Inflammatory macrophage treated with lipopolysaccharide for 4 hours (primary cell): ENCODE results near the gene C14orf119.
"Not testable (repeated sequence)": the region's sequence is repeated elsewhere in the genome, so short reads cannot be mapped to it uniquely, and the experiment has no call there.

ENCODE experiments used
- DNase-seq: peaks from one replicate; pipeline ENCODE4 v3.0.0-alpha.2; 2020

The C14orf119 gene

DNA sequence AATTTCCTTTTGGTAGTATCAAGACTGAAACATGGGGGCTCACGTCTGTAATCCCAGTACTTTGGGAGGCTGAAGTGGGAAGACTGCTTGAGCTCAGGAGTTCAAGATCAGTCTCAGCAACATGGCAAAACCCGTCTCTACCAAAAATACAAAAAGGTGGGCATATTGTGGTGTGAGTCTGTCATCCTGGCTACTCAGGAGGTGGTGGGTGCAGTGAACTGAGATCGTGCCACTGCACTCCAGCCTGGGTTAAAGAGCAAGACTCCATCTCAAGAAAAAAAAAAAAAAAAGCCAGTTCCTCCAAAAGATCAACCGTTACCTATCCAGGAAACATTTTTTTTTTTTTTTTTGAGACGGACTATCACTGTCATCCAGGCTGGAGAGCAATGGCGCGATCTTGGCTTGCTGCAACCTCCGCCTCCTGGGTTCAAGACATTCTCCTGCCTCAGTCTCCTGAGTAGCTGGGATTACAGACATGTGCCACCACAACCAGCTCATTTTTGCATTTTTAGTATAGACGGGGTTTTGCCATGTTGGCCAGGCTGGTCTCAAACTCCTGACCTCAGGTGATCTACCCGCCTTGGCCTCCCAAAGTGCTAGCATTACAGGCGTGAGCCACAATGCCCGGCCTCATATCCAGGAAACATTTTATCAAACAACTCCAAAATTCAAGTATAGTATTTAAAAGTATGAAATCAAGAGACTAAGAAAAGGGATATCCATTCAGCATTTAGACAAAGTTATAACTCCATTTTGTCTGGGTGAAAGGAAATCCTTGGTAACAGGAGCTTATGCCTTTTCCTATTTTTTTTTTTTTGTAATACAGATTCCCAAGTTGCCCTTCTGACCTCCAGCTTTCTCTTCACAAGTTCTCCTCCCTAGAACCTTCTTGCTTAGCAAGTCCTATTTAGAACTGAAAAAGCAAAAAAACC lies 3.7 kb upstream of the C14orf119 start:
- no peak for DNase-seq

- DNase-seq, result no peak
Observed at GRCh38 chr14:23093104-23093503, 2.2 kb upstream of the C14orf119 start.

- DNase-seq, result no peak
Observed at GRCh38 chr14:23093526-23093925, 1.8 kb upstream of the C14orf119 start.

- DNase-seq, result no peak
Observed at GRCh38 chr14:23093991-23094665, 1.2 kb upstream of the C14orf119 start.

DNA sequence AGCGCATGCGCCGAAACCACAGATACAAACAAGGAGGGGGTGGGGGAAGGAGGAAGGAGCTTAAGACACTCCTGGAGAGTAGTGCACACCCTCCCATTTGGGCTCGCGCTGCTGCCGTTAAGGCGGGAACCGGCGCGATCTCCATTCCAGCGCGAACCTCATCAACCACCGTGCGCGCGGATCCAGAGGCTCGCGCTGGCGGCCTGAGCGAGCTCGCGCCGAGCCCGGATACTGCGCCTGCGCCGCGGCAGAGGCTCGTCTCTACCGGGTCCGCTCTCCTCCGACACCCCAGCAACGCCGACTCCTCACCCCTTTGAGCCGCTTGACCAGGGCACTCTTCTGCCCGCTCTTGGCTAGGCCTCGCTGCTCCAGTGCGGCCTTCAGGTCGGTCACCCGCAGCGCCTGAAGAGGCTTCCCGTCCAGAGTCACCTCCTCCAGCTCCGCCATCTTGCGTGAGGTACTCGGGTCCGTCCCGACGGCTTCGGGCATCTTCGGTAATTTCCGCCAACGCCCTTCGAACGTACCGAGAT lies 574 bp upstream of the C14orf119 start, which contains the start of gene ACIN1:
Gene ACIN1 (minus strand): TSS at position 471 of the 530 bp plus-strand sequence. CDS start 24 bp downstream, at position 447.
- peak; percentile 82 for DNase-seq

GRCh38 chr14:23097786-23098185 lies 2.5 kb downstream of the C14orf119 start:
- no peak for DNase-seq

DNA sequence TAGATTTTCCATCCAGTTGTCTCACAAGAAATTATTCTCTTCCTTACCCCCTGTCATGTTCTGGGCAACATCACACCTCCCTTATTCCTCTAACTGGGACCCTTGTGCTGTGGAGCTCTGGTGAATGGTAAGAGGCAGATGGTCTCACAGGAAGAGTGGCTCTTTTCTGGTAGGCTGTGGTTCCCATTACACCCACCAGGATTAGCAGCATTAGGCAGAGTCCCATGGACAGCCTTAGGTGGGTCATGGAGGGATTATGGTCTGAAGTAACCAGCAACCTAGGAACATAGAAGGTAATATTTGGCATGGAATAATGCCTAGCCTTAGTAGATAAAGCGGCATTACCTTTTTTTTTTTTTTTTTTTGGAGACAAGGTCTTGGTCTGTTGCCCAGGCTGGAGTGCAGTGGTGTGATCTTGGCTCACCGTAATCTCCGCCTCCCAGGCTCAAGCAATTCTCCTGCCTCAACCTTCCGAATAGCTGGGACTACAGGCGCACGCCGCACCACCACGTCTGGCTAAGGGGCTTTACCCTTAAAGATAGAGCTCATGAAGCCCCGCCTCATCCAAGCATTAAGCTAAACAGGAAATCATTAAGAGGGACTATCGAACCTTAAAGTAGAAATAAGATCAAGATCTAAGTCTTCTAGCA lies 4.0 kb downstream of the C14orf119 start:
- no peak for DNase-seq

GRCh38 chr14:23101213-23101970 lies 6.1 kb downstream of the C14orf119 start:
- no peak for DNase-seq

DNA sequence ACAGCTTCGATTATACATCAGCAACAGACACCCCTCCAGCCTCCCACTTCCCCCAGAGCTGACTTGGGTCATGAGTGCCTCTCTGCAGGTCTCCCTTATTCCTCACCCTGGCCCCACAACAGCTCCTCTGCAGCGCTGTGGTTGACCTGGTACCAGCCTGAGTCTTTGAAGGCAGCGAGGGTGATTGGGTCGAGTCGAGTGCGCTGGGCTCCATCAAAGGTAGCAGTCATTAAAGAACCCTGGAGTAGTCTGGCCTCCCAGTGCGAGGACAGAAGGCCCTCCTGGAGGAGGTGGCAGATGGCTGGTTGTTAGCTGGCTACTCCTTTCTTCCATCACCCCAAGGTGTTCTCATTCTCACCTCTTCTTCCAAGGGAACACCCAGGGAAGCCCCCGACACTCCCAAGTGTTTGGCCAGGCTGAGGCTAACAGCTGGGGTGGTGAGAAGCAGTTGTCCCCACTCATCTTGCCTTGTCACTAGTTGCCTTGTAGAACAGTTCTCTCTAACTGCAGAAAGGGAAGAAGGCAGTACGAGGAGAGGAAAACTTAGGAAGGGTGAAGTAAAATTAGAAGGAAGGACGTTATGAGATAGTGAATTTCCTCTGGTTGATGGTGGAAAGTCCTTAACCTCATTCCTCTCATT lies 6.8 kb downstream of the C14orf119 start:
- no peak for DNase-seq

DNA sequence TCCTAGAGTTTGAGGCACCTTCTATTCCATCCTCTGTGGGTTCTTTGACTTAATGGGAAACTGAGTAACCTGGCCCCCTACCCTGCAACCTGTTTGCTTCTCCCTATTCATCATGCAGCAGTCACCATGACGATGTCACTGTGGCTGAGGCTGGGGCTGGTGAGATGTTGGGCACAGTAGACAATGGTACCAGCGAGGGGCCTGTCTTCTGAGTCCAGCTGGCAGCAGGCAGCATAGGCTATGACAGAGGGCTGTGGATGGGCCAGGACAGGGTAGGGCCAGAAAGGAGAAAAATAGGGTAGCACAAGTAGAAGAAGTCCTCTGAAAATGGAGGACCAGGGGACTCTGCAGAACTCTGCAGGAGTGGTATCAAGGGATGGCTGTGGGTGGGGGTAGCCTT lies 7.5 kb downstream of the C14orf119 start:
- no peak for DNase-seq

GRCh38 chr14:23103581-23103980 lies 8.3 kb downstream of the C14orf119 start:
- DNase-seq, result no peak

DNA sequence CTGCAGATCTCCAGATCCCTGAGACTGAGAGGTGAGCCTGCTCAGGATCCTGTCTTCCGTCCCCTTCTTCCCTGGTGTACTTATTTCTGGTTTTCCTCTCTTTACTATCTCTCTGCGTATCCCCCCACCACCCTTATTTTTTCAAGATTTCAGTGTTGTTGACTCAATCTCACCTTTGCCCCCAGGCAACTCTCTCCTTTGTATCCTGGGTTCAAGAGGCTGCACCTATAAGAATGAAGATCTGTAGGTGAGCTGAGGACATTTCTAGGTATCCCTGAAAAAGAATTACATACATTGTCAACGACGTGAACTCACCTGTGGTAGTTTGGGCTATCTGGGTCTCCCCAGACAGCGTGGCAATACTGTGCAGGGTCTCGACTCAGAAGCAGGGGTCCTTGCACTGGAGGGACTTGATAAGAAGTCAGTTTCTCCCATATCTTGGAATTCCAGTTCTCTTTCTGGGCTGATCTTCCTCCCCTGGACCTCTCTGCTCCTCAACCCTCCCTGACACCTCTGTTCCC lies 8.8 kb downstream of the C14orf119 start:
- DNase-seq, result no peak

GRCh38 chr14:23104591-23105347 lies 9.5 kb downstream of the C14orf119 start, which contains the start of gene CIROP:
CIROP (minus strand) TSS chr14:23104989; CDS start chr14:23104920, 69 bp downstream.
- DNase-seq, result no peak

GRCh38 chr14:23105348-23105824 lies 10.1 kb downstream of the C14orf119 start:
- DNase-seq, result no peak

- DNase-seq, result no peak
Observed at GRCh38 chr14:23106747-23107045, 11.4 kb downstream of the C14orf119 start.

DNA sequence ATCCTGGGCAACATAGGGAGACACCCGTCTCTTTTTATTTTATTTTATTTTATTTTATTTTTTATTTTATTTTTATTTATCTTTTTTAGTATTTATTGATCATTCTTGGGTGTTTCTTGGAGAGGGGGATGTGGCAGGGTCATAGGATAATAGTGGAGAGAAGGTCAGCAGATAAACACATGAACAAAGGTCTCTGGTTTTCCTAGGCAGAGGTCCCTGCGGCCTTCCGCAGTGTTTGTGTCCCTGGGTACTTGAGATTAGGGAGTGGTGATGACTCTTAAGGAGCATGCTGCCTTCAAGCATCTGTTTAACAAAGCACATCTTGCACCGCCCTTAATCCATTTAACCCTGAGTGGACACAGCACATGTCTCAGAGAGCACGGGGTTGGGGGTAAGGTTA lies 12.3 kb downstream of the C14orf119 start:
- DNase-seq, result not testable (repeated sequence)

DNA sequence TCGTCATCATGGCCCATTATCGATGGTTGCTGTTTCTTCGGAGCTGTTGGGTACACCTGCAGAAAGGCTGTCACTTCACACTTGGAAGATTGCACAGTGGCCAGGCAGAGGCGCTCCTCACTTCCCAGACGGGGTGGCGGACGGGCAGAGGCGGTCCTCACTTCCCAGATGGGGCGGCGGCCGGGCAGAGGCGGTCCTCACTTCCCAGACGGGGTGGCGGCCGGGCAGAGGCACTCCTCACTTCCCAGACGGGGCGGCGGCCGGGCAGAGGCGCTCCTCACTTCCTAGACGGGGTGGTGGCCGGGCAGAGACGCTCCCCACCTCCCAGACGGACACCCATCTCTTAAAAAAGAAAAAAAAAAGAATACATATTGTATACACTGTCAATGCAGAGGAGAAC lies 12.9 kb downstream of the C14orf119 start:
- not testable (repeated sequence) for DNase-seq

GRCh38 chr14:23109769-23110168 lies 14.5 kb downstream of the C14orf119 start:
- DNase-seq, result no peak

- no peak for DNase-seq
Observed at GRCh38 chr14:23110579-23111365, 15.5 kb downstream of the C14orf119 start.
